GM12878 (cell line): ENCODE measurements around the gene GABBR1. TPM values are rescaled to one million over a fixed set of nuclear protein-coding genes. Genes with fewer than 3 reads are reported as not detected.

Experiments used
- ATAC-seq: fragments of 200-7000 bp; cut with Tn5 transposase; 3 replicates; pipeline ENCODE4 v1.9.1; 2020; ENCODE audit warnings: mild to moderate bottlenecking, moderate library complexity
- BruUV-seq: library from RNA; stranded (reverse); fragments of 400-500 nt; replicated peaks from 2 replicates; lab custom pipeline; 2021; lab: Mats Ljungman, UMichigan
- CTCF ChIA-PET: fragments of 300-600 bp; sonication (Branson Sonifier 250); formaldehyde crosslinking; extraction: SDS; loops from one replicate; lab custom pipeline; 2021; ENCODE audit warnings: inconsistent platforms; lab: Yijun Ruan, JAX
- POLR2A ChIA-PET: fragments of 350-600 bp; formaldehyde crosslinking; extraction: SDS; loops from one replicate; lab custom pipeline; 2021; ENCODE audit warnings: inconsistent platforms; lab: Charles Lee
- RAD21 ChIA-PET: fragments of 300-600 bp; sonication (Branson Sonifier 250); formaldehyde crosslinking; loops from one replicate; lab custom pipeline; 2023; ENCODE audit warnings: antibody characterized with exemption; ENCODE audit not compliant: unreplicated experiment; lab: Charles Lee
- SMC1A ChIA-PET: fragments of 300-600 bp; sonication (Branson Sonifier 250); formaldehyde crosslinking; loops from one replicate; lab custom pipeline; 2023; ENCODE audit not compliant: unreplicated experiment, uncharacterized antibody; lab: Charles Lee
- DNase-seq: peaks from one replicate; pipeline ENCODE4 v3.0.0-alpha.2; 2011; ENCODE audit warnings: low read depth, low spot score
- FAIRE-seq: peaks from 3 replicates; lab custom pipeline; 2011; peaks lifted over from hg19 to GRCh38; lab: Jason Lieb, UNC
- H2AFZ ChIP-seq: 2 replicates; pipeline ENCODE4 v1.6.0; 2011; ENCODE audit warnings: low read depth, low read length, control low read depth; ENCODE audit not compliant: control insufficient read depth
- H3K27ac ChIP-seq: 2 replicates; pipeline ENCODE4 v1.5.1; 2011; ENCODE audit warnings: control low read depth; ENCODE audit not compliant: control insufficient read depth, insufficient read depth
- H3K27me3 ChIP-seq, 2 experiments: replicated peaks in 1 of 2; 2 replicates each; pipeline versions ENCODE4 v1.6.0 to v1.6.1; 2011; ENCODE audit warnings: low read length in 1 of 2; ENCODE audit not compliant: control insufficient read depth in 2 of 2, insufficient read depth in 2 of 2
- H3K36me3 ChIP-seq, 2 experiments: 2 replicates each; pipeline ENCODE4 v1.5.1; 2011; ENCODE audit warnings: low read length in 1 of 2; ENCODE audit not compliant: control insufficient read depth in 2 of 2, insufficient read depth in 2 of 2
- H3K4me1 ChIP-seq: 2 replicates; pipeline ENCODE4 v1.6.1; 2011; ENCODE audit warnings: mild to moderate bottlenecking, low read length, moderate library complexity, mixed read lengths; ENCODE audit not compliant: control insufficient read depth, insufficient read depth
- H3K4me2 ChIP-seq: 2 replicates; pipeline ENCODE4 v1.6.0; 2011; ENCODE audit warnings: control low read depth; ENCODE audit not compliant: control insufficient read depth, insufficient read depth
- H3K4me3 ChIP-seq: fragments of 200-600 bp; sonication (generic); 2 replicates; pipeline ENCODE4 v1.5.1; 2016
- H3K79me2 ChIP-seq: 2 replicates; pipeline ENCODE4 v1.6.0; 2011; ENCODE audit warnings: low read length; ENCODE audit not compliant: control insufficient read depth, insufficient read depth
- H3K9ac ChIP-seq: 2 replicates; pipeline ENCODE4 v1.8.0; 2011; ENCODE audit warnings: low read length, control low read depth, mixed read lengths; ENCODE audit not compliant: control insufficient read depth, insufficient read depth
- H3K9me3 ChIP-seq: replicated peaks from 3 replicates; pipeline ENCODE4 v1.5.1; 2011; ENCODE audit warnings: mild to moderate bottlenecking, low read length; ENCODE audit not compliant: control insufficient read depth, insufficient read depth
- H4K20me1 ChIP-seq: 2 replicates; pipeline ENCODE4 v1.6.0; 2011; ENCODE audit not compliant: control insufficient read depth, insufficient read depth
- CHD2 ChIP-seq: IDR thresholded peaks from 2 replicates; pipeline ENCODE4 v1.6.1; 2011; ENCODE audit warnings: low read depth, low read length, improper control_type of control experiment, borderline replicate concordance
- CUX1 ChIP-seq: IDR thresholded peaks from 2 replicates; pipeline ENCODE4 v1.6.1; 2012; ENCODE audit warnings: improper control_type of control experiment, low read depth, low read length; ENCODE audit not compliant: insufficient replicate concordance
- EZH2 ChIP-seq: IDR thresholded peaks from 2 replicates; pipeline ENCODE4 v1.6.1; 2012; ENCODE audit warnings: low read depth, mild to moderate bottlenecking, control low read depth, inconsistent platforms, low read length, borderline replicate concordance; ENCODE audit not compliant: control insufficient read depth
- POLR2AphosphoS2 ChIP-seq: IDR thresholded peaks from 2 replicates; pipeline ENCODE4 v1.6.1; 2011; ENCODE audit warnings: low read depth, mild to moderate bottlenecking, low read length, improper control_type of control experiment, moderate library complexity
- RAD21 ChIP-seq: IDR thresholded peaks from 2 replicates; pipeline ENCODE4 v1.6.1; 2011; ENCODE audit warnings: mild to moderate bottlenecking, low read depth, low read length, moderate library complexity; ENCODE audit not compliant: insufficient read depth
- SRF ChIP-seq, 2 experiments: IDR thresholded peaks; 2 replicates each; pipeline ENCODE4 v1.6.1; 2011; ENCODE audit warnings: low read depth in 2 of 2, low read length in 2 of 2, mild to moderate bottlenecking in 1 of 2, moderate library complexity in 1 of 2
- SUZ12 ChIP-seq: fragments of 200-600 bp; sonication (generic); IDR thresholded peaks from one replicate; pipeline ENCODE4 v1.6.1; 2018; ENCODE audit warnings: antibody characterized with exemption, mild to moderate bottlenecking; ENCODE audit not compliant: unreplicated experiment
- ZBTB33 ChIP-seq: fragments of 450-650 bp; IDR thresholded peaks from 2 replicates; pipeline ENCODE4 v1.6.1; 2017; ENCODE audit warnings: mild to moderate bottlenecking
- ZNF592 ChIP-seq: fragments of 450-650 bp; IDR thresholded peaks from 2 replicates; pipeline ENCODE4 v1.6.1; 2017; ENCODE audit warnings: mild to moderate bottlenecking, moderate library complexity
- WGBS: methylation state at CpG from one replicate; pipeline ENCODE4 v1.1.6; 2016; ENCODE audit warnings: low lambda C conversion rate; ENCODE audit not compliant: insufficient replicate concordance, insufficient coverage; ENCODE audit errors: missing lambda C conversion rate; 5-methylcytosine and 5-hydroxymethylcytosine counted together
- in situ Hi-C: fragments of 300-500 bp; cut with MboI; formaldehyde crosslinking; loops from 9 replicates; pipeline ENCODE4 v1.14.3; 2018; ENCODE audit warnings: mixed read lengths
- intact Hi-C: fragments of 100-400 bp; cut with micrococcal nuclease; formaldehyde crosslinking; loops from one replicate; pipeline ENCODE4 v1.14.2; 2022; ENCODE audit not compliant: unreplicated experiment
- polyA plus RNA-seq, 11 experiments: library from polyadenylated mRNA; depleted of rRNA in 4 of 11; unstranded in 6 of 11; stranded (reverse) in 5 of 11; fragments of >200 nt; fragmentation: Nextera tagmentation in 4 of 11; fragmentation: Illumina TruSeq in 1 of 11; extraction: Ambion mirVana in 4 of 11; extraction: Trizol in 1 of 11; gene quantifications; 1 replicate in 1 of 11; 2 replicates in 10 of 11; pipeline versions ENCODE4 v1.2.1 to v1.2.3, GENCODE V29; 2011 to 2016; ENCODE audit warnings: inconsistent platforms in 2 of 11, missing spikeins in 2 of 11, low read depth in 1 of 11
- total RNA-seq, 4 experiments: library from RNA; depleted of rRNA in 3 of 4; stranded (reverse); fragments of >200 nt in 3 of 4; fragmentation: Illumina TruSeq in 1 of 4; extraction: Trizol in 1 of 4; gene quantifications; 2 replicates each; pipeline versions ENCODE4 v1.2.1 to v1.2.3, GENCODE V29; 2013 to 2021

Gene GABBR1
- total and polyA plus RNA-seq, 10 of the 15 experiments (the other 5 are each of a cell fraction or from before 2014, with no cell fraction given) = 0.11 to 5.2 (median 1.0) TPM

- TF ChIP-seq SRF (IDR thresholded peaks at IDR 0.05; ENCODE audit: low read depth in 2 of 2, low read length in 2 of 2) (no peak), EZH2 (no peak), ZNF592 (no peak)
Measured at GRCh38 chr6:29516108-29516507, 116.9 kb downstream of the GABBR1 start (continued).

GRCh38 chr6:29510746-29511300 lies 122.2 kb downstream of the GABBR1 start:
- H3K36me3 ChIP-seq = no peaks in the 10 kb centered on the region
- in situ Hi-C loops = no loop called here
- POLR2A ChIA-PET = no interaction called here
- intact Hi-C loops = no loop called here
- no peak overlapping the region for H3K9ac ChIP-seq
- peaks cover 9% of the 10 kb centered on the region for H3K4me1 ChIP-seq
- no TSS peak for BruUV-seq
- no peaks in the 10 kb centered on the region for H3K79me2 ChIP-seq
- no peak overlapping the region for H3K27ac ChIP-seq
- 43% methylated on average over 2 of the region's 2 CpGs for WGBS
- RAD21 ChIA-PET = interaction anchor here (1.2 kb wide), 1 partner anchor 134 kb away, joined by 3 read pairs; no protein-coding TSS in a partner anchor
- no peaks in the 10 kb centered on the region for H3K9me3 ChIP-seq
- no peaks in the 10 kb centered on the region for H4K20me1 ChIP-seq
- CTCF ChIA-PET = interaction anchor here (1.0 kb wide), 1 partner anchor 60 kb away, joined by 3 read pairs; no protein-coding TSS in a partner anchor
- no peak for DNase-seq
- ATAC-seq = 0 out of 3 replicates have a peak, but pooled peaks have one; percentile 24
- no peak overlapping the region for H3K4me2 ChIP-seq
- H2AFZ ChIP-seq = no peak overlapping the region
- SMC1A ChIA-PET = no interaction called here
- peaks cover 0 to 4% of the 10 kb centered on the region in 2 experiments; a peak in 1 of 4 replicates for H3K27me3 ChIP-seq
- FAIRE-seq = no peak
- H3K4me3 ChIP-seq = no peak overlapping the region
- TF ChIP-seq POLR2AphosphoS2 (no peak), CHD2 (no peak), RAD21 (no peak), EZH2 (no peak), ZBTB33 (no peak), SUZ12 (no peak), CUX1 (no peak)
